Glomerular visceral epithelial cell (primary cell): ENCODE data around the gene IQGAP2.
A peak's percentile ranks its signal among the peaks of the same experiment; 100 is the strongest.
"Not testable (repeated sequence)": the region's sequence is repeated elsewhere in the genome, so short reads cannot be mapped to it uniquely, and the experiment has no call there.

Source experiments
- DNase-seq: peaks from one replicate; pipeline ENCODE4 v3.0.0-alpha.2; 2016; ENCODE audit errors: extremely low spot score

Gene IQGAP2

DNA sequence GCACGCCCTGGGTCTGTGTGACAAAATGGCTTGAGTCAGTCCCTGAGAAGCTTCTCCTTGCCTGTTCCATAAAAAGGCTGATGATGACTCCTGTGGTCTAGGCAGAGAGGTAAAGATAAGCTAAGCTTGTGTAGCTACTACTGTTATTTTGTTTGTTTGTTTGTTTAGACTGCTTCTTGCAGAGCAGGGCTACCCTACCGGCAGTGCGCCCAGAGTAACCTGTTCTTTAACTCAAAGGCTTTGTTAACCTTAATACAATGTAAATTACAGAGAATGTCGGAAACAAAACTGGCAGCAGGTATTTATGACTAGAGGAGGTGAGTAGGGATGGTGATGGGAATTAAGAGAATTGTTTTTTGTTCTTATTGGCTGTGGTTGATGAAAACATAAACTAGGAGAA is 132.5 kb downstream of the IQGAP2 start:
- no peak for DNase-seq

DNA sequence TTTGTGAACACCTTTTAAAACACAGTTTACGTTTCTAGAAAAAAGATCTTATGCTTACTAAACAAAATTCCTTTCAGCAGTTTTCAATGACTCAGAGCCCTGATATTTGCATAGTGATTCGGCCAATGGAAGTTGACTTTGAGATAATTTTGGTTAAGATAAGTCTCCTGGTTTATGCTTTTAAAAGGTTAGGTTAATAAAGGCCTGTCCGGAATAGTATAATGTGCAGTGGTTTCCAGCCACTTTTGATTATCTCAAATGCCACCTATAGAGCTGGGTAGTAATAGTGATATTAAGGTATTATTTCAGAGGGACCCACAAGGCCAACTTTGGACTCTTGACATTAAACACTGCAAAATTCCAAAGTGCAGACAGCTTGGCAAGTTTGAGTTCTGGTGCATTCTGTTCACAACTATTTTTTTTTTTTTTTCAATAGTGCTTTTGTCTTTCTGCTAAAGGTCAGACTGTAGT is 134.0 kb downstream of the IQGAP2 start:
- no peak for DNase-seq

DNA sequence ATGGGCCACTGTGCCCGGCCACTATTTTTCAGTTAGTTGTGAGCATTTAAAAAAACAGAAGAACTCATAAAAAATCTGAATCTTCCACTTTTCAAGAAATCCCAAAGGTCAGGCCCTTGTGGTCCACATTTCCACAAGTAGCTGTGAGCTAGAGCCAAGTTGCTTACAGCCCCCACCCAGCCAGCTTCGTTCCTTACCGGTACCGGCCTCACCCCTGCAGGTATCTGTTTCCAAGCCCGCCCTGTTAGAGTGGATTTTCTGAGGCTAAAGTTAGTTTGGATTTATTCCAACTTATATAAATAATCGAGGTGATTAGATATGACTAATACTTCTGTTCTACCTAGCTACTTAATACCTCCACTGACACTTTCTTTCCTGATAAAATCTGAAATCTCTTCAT is 139.2 kb downstream of the IQGAP2 start:
- DNase-seq = no peak

DNA sequence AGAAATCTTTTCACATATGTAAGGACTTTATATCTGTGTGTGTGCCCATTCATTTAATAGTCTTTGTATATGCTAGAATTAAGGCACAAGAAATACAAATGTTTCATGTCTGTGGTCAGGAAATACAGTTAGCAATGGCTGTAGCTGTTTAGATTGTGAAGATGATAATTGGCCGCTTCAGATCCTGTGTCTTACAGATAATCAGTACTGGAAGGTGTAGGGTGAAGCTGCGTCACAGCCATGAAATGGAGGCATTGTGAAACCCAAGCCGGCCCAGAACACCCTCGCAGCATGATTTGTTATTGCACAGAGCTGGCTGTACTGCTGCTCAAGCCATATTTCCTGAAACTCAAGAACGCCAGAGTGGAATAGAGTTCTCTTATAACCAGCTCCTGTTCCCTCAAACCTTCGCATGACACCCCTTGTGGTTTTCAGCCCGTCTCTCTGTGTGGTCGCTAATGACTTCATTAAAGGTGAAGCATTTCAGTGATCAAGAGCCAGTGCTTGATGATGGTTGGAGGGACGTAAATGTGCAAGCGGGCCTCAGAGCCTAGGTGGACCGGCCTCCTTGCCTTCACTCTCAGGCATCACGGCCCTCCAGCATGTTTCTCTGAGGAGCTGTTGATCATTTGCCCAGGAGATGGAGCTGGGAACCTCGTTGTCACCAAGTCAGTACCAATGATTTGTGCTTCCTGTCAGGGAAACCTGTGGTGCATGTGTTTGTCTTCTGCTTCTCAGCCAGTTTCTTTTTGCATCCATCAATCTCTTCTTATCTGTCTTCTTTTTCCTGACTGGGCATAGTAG is 140.0 kb downstream of the IQGAP2 start:
- DNase-seq = no peak

DNA sequence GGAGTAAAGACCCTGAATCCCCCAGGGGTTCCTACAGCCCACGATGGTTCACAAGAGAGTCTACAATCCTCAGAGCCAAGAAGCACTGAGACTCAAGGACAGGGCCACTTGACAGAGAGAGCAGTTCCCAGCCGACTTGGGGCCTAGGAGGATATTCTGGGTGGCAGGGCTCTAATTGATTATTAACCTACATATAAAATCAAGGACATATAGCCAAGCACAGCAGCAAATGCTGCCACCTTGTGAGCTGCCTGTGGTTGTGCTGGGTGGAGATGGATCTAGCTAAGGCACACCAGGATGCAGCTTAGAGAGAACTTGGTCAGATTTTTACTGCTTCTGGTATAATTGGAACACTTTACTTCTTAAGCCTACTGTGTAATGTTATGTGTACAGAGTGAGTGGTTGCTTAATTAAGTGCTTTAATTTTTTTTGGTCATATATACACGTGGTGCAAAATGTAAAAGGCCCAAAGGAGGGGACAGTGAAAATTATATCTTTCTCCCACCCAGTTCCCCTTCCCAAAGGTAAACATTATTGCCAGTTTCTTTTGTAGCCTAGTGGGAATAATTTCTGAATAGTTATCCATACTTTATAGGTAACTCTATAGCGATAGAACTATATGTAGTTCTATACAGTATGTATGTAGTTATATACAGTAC is 141.3 kb downstream of the IQGAP2 start:
- peak; percentile 20 for DNase-seq

DNA sequence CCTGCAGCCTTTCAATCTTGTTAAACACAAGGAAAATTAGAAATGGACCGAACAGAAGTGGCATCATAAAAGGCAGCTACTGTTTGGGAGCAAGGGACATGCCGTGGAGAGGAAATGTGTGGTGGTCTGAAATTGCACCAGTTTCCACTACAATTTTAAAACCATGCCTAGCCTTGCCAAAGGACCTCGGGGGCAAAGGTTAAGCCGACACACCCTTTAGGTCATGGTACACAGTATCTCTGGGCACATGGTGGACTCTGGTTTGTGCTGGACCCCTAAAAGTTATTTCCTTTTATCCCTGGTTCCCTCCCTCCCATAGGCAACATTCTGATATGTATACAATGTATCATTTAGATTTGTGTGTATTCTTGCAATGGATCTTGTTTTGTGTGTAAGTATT is 142.1 kb downstream of the IQGAP2 start:
- no peak for DNase-seq

DNA sequence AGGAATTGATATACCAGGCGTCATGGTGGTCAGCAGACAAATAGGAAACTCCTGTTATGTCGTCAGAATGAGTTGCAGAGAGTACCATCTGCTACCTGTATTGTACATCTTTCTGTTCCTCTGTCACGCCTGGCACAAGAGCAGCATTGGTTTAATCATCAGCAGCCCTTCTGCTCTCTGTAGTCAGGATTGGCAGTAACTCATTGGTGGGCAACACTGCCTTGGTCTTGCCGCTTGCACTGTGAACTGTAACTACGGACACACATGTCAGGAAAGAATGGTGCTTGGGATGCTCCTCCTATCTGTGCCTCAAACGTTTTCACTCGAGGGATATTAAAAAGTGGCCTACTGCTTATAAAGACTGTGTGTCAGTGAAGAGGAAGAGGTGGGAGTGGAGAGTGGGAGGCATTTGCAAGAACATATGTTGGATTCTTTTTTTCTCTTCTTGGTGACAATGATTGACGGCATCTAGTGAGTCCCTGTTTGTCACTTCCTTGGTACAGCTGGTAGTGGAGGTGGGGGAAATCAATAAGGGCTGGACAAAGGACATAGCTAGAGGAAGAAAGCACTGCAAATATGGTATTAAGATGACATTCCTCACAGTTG is 143.5 kb downstream of the IQGAP2 start:
- no peak for DNase-seq

DNA sequence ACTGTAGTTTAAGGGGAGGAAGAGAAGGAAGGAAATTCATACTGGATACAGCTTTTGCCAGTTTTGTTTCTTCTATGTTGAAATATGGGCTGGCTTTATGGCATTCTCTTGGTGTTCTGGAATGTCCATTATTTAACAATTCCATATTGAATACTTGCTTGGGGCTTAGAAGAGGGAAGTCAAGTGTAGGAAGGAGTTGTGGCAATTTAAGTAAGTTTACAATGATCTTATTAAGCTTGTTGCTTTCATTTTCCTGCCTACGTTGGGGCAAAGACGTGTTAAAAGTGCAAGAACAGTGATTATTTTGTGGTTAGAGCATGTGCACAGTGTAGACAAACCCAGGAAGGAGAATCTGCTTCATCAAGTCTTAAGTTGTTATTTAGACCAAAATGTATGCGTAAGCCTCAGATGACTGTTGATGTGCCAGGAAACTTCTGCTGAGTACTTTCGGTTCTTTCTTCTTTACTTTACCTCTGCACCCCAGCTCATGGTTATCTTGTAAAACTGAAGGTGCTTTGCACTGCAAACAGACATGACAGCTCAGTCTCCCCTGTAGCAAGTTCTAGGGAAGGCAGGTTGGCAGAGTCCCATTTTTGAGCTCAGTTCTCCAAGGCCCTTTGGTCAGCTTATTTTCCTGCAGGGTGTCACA is 144.3 kb downstream of the IQGAP2 start:
- DNase-seq = no peak

DNA sequence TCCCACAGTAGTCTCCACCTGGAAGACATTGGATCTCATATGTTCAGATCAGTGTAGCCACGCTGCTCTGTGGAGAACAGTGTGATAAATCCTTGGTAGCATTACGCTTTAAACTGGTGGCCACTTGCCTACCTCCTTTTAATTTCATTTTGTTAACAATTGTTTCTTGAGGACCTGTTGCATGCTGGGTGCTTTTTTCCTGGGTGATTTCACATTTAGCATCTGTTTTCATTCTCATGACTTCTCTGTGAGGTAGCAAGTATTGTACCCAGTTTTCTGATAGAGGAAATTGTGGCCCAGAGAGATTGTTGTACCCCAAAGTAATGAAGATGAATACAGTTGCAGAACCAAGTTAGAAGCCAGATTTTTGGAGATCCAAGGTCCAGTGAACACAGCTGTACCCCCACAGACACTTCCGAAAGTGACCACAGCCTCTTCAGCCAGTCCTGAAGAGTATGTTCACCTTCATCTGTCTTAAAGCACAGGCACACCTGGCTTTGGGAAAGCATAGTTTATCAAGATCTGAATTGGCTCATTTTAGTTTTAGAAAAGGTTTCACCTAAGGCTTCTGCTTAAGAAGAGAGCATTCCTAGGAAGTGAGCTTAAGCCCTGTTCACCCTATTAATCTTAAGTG is 144.9 kb downstream of the IQGAP2 start:
- DNase-seq = no peak

DNA sequence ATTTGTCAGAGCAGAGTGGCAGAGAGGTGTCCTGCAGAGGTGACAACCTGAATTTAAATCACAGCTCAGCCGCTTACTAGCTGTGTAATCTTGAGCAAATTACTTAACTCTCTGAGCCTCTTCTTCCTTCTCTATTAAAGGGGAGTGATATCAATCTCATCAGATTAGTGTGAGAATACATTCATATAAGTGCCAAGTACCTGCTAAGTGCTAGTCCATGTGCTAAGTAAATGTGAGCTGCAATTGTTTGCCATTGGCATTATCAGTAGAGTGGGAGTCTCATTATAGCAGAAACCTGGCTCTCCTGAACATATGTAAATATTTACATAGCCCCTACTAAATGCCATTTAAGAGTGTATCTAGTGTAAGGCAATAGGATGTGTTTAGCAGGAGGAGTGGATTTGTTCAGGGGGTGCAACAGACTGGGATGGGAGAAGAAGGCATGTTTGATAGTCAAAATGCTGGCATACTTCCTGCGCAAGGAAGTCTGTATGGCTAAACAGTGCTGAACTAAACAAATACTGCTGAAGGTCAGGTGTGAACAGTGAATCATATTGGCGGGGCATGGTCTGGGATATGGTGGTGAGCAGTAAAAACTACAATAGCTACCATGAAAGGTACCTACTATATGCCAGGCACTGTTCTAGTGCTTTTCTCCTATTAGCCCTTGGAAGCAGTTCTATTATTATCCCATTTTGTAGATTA is 145.6 kb downstream of the IQGAP2 start:
- DNase-seq = no peak

DNA sequence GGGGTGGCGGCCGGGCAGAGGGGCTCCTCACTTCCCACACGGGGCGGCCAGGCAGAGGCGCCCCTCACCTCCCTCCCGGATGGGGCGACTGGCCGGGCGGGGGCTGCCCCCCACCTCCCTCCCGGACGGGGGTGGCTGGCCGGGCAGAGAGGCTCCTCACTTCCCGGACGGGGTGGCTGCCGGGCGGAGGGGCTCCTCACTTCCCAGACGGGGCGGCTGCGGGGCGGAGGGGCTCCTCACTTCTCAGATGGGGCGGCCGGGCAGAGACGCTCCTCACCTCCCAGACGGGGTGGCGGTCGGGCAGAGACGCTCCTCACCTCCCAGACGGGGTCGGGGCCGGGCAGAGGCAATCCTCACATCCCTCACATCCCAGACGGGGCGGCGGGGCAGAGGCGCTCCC is 147.8 kb downstream of the IQGAP2 start:
- DNase-seq = not testable (repeated sequence)

DNA sequence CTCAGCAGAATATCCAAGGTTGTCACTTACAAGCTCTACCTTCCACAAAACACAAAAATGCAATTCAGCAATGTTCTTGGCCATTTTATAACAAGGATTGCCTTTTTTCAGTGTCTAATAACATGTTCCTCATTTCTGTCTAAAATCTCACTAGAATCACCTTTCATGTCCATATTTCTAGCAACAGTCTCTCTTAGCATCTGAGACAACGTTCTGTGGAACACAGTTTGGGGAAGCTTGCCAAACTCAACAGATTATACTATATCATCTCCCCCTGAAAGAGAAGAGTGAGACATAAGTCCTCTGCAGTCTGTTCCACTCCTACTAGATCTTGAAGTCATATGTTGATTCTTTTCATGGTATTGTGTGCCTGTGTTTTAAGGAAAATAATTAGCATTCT is 149.5 kb downstream of the IQGAP2 start:
- no peak for DNase-seq

DNA sequence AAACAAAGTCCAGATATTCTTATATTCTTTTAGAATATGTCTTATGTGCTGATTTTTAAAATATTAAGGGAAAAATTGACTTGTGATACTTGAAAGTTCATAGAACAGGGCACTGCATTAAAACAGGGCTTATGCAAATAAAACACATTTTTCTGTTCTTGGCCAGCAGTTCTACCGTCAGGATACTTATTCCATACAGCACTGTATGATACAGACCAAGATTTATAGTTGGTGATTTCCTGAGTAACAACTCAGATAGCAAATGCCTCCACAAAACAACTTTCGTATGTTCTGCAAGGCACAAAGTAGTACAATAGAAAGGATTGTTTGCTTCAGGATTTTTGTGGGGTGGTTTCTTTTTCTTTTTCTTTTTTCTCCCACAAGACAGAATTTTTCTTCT is 150.2 kb downstream of the IQGAP2 start:
- no peak for DNase-seq

DNA sequence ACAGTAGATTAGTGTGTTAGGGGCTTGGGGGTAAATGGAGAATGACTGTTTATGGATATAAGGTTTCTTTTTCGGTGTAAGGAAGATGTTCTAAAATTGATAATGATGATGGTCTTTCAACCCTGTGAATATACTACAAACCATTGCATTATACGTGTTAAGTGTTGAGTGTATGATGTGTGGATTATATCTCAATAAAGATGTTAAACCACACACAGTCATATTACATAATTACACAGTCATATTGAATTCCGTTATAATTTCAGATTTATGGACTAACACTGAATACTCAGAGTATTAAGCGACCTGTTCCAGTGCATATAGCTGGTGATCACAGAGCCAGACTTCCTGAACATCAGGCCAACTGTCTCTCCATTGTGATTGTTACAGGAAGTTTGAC is 152.0 kb downstream of the IQGAP2 start:
- no peak for DNase-seq

DNA sequence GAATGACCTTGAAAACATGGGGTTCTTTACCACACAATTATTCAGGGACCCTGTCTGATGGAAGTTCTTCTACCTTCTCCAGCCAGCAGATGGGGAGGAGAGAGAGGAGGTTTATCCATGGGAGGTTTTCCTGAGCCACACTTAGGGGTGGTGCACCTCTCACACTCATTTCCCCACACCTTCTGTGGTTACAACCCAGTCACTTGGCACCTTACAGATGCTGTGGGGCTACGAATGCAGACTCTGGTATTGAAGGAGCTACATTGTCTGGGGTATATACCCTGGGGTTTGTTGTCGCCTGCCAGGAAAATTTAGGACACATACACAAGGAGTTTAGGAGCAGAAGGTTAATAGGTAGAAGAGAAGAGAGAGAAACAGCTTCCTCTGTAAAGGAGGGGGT is 152.6 kb downstream of the IQGAP2 start:
- no peak for DNase-seq

DNA sequence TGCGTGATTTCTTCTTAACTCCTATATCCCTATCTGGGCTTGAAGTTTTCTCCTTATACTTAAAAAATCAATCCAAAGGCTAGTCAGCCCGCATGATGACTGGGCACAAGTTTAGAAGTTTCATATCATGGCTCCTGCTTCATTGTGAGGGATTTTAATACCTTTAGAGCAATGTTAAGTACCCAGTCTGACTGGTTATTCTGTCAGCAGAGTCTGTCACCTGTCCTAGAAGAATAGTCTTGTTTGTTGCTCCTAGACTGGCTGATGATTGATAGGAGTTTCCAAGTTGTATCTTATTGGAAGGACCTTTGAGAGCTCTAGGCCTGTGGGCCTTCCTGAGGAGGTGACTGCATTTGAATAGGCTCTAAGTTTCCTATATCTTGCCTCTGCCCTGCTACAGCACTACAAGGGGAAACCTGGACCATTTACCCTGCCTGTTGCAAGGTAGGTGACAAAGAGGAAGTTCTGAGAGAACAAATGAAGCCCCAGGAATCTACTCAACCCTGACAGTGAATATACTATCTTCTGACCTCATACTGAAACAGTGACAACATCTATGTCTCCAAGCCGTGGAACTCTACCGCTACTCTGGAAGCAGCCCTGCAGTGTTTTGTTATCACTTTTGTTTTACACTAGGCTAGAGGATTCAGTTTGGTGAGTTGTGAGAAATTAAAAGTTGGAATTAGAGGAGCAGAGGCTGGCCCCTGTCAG is 153.6 kb downstream of the IQGAP2 start:
- DNase-seq = no peak

DNA sequence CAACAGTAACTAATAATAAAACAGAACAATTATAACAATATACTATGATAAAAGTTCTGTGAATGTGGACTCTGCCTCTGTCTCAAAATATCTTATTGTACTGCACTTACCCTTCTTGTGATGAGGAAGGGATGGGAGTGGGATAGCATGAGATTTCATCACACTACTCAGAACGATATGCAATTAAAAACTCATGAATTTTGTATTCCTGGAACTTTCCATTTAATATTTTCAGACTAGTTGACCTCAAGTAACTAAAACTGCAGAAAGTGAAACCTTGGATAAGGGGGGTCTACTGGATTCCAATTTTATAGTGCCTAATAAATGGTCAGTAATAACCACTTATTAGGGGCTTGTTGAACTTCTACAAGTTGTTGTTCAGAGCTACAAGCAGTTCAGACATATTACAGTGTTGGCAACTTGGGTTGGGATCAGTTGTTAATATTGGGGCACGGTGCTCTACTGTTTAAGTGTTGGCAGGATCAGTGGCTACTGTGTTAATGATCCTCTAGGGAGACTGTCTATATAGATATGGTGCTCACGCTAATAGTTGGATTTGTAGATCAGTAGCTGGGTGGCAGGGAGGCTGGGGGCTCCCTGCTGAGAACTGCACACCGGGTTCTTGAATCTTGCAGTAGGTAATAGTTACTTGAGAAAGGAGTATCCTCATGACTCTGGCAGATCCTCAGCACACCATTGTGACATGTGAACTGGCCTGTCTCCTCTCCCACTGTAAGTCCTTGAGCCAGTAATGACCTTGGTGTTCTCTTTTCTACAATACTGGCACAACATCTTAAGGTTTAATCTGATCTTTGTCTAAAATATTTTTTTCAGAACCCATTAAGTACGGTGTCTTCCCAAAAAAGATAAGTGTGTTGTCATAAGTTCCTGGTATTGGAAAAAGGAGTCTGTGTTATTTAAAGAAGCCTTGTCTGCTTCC is 158.1 kb downstream of the IQGAP2 start:
- no peak for DNase-seq

DNA sequence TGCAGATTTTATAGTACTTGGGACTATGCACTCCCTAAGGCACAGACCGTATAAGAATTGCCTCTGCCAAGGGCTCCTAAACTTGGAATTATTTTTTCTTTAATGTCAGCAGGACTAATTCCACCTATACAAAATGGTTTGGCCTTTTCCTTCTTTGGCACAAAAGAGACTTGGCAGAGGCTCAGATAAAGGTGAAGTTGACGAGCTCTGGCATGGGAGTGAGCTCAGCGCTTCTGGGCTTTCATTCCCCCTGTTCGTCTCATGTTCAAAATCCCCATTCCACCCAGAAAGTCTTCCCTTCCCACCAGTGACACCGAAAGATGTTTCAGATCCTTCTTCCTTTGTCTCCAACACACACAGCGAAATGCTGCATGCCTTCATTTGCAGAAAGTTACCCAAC is 158.9 kb downstream of the IQGAP2 start:
- no peak for DNase-seq

DNA sequence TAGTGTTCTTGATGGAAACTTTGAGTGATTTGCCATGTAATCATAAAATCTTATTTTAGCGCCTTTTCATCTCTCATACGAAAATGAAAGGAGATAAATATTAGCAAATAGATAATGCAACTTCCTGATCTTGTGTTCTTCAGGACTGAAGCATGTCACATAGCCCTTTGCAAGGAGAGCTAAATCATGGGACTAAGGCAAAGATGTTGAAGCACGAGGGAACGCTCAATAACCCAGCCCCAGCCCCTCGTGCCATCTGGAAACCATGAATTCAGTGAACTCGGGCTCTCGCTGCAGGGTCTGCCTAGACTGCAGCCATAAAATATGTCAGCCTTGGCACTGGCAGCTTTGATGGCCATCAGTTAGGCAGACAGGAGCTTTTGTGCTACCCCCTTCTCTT is 161.9 kb downstream of the IQGAP2 start:
- no peak for DNase-seq

DNA sequence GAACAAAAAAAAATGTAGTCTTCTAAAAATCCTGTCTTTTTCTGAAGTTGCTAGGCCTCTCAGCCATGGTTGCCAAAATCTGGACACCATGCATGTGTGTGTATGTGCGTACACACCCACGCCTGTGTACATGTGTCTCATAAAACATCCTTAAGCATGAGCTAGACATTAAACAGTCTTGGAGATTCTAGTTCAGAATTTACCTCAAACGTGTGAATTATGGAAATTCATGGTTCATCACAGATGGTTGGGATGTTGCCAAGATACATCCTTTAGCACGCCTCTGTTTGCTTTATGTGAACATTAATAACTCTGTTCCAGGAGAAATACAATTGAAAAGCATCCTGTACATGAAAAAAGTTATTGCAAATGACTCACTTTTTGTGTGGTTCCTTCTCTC is 167.1 kb downstream of the IQGAP2 start:
- no peak for DNase-seq
